Esophagus squamous epithelium (tissue), 5 donors: ENCODE results near the gene INSR. TPM values are rescaled to one million over a fixed set of nuclear protein-coding genes. Genes with fewer than 3 reads are reported as not detected.

Experiments used
- DNase-seq: peaks from one replicate; lab custom pipeline; 2025; lab: John Stamatoyannopoulos, UW
- H3K27ac ChIP-seq, 4 donors: fragments of 200-600 bp; sonication (generic); one replicate each; pipeline ENCODE4 v1.5.1; 2016 to 2019; ENCODE audit warnings: mild to moderate bottlenecking in 1 of 4
- H3K27me3 ChIP-seq, 4 donors: fragments of 200-600 bp; sonication (generic); 1 replicate in 3 of 4; 2 replicates in 1 of 4; pipeline versions ENCODE4 v1.5.1 to v1.6.0; 2017 to 2021; ENCODE audit warnings: antibody characterized with exemption in 1 of 4
- H3K36me3 ChIP-seq, 3 donors: fragments of 200-600 bp; sonication (generic); one replicate each; pipeline ENCODE4 v1.5.1; 2016 to 2019
- H3K4me1 ChIP-seq, 3 donors: fragments of 200-600 bp; sonication (generic); one replicate each; pipeline ENCODE4 v1.5.1; 2017 to 2019
- H3K4me3 ChIP-seq, 4 donors: fragments of 200-600 bp; sonication (generic); 1 replicate in 3 of 4; 2 replicates in 1 of 4; pipeline ENCODE4 v1.5.1; 2016 to 2019; ENCODE audit warnings: mild to moderate bottlenecking in 2 of 4, moderate library complexity in 1 of 4
- H3K9me3 ChIP-seq, 3 donors: fragments of 200-600 bp; sonication (generic); one replicate each; pipeline ENCODE4 v1.5.1; 2016 to 2019
- POLR2A ChIP-seq, 4 donors: fragments of 450-650 bp; IDR thresholded peaks; one replicate each; pipeline ENCODE4 v1.6.1; 2017; ENCODE audit warnings: antibody characterized with exemption in 4 of 4, mild to moderate bottlenecking in 4 of 4, moderate library complexity in 3 of 4
- WGBS, 2 donors: methylation state at CpG; one replicate each; pipeline ENCODE4 v1.1.5; 2018; 5-methylcytosine and 5-hydroxymethylcytosine counted together
- intact Hi-C: fragments of 100-400 bp; cut with DNase I; formaldehyde crosslinking; loops from one replicate; pipeline ENCODE4 v1.15.0; 2022
- total RNA-seq, 4 donors: library from RNA; depleted of rRNA; stranded (reverse); fragments of >200 nt; gene quantifications; one replicate each; pipeline ENCODE4 v1.1.0, GENCODE V29; 2016
- TF ChIP-seq, protein P1 (sequence below), 6 experiments: fragments of 450-650 bp in 4 of 6; fragments of 200-600 bp in 2 of 6; sonication (generic) in 2 of 6; IDR thresholded peaks; one replicate each; pipeline ENCODE4 v1.5.1; 2016 to 2019; ENCODE audit warnings: antibody characterized with exemption in 6 of 6, mild to moderate bottlenecking in 4 of 6, moderate library complexity in 4 of 6
- donor health status: DM: yes; HTN: yes; CAD: no.

INSR gene
- total RNA-seq, 4 donors from 2014 or later = 4.9 to 33.4 (median 10.8) TPM

DNA sequence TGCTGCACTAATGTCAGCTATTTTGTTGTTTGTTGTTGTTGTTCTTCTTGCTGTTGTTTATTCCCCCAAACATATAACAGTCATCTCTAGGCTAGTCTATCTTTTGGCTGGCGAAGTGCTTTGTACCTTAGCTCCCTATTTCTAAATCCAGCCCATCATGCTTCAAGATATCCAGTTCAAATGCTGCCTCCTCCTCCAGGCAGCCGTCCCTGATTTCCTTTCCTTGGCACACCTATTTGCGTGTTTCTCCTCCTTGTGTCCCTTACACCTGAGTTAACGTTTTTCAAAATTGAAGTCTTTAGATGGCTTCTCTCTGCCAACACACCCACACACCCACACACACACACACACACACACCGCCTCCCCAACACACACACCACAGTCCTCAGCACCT lies 25.5 kb downstream of the INSR start:
- Histone ChIP-seq H3K4me1 (peaks cover 0 to 14% (median 0%) of the 10 kb centered on the region in 3 donors), H3K27ac (no peak overlapping the region), H3K36me3 (peaks cover 0 to 15% (median 10%) of the 10 kb centered on the region in 3 donors), H3K27me3 (no peaks in the 10 kb centered on the region), H3K9me3 (no peaks in the 10 kb centered on the region), H3K4me3 (no peak overlapping the region)
- no peak for DNase-seq
- intact Hi-C loops = no loop called here
- TF ChIP-seq POLR2A (IDR thresholded peaks at IDR 0.05) = no peak
- TF ChIP-seq, protein P1, sequence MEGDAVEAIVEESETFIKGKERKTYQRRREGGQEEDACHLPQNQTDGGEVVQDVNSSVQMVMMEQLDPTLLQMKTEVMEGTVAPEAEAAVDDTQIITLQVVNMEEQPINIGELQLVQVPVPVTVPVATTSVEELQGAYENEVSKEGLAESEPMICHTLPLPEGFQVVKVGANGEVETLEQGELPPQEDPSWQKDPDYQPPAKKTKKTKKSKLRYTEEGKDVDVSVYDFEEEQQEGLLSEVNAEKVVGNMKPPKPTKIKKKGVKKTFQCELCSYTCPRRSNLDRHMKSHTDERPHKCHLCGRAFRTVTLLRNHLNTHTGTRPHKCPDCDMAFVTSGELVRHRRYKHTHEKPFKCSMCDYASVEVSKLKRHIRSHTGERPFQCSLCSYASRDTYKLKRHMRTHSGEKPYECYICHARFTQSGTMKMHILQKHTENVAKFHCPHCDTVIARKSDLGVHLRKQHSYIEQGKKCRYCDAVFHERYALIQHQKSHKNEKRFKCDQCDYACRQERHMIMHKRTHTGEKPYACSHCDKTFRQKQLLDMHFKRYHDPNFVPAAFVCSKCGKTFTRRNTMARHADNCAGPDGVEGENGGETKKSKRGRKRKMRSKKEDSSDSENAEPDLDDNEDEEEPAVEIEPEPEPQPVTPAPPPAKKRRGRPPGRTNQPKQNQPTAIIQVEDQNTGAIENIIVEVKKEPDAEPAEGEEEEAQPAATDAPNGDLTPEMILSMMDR (IDR thresholded peaks at IDR 0.05) = no peak
- 79 to 87% methylated on average over 5 of the region's 5 CpGs for WGBS, 2 donors

DNA sequence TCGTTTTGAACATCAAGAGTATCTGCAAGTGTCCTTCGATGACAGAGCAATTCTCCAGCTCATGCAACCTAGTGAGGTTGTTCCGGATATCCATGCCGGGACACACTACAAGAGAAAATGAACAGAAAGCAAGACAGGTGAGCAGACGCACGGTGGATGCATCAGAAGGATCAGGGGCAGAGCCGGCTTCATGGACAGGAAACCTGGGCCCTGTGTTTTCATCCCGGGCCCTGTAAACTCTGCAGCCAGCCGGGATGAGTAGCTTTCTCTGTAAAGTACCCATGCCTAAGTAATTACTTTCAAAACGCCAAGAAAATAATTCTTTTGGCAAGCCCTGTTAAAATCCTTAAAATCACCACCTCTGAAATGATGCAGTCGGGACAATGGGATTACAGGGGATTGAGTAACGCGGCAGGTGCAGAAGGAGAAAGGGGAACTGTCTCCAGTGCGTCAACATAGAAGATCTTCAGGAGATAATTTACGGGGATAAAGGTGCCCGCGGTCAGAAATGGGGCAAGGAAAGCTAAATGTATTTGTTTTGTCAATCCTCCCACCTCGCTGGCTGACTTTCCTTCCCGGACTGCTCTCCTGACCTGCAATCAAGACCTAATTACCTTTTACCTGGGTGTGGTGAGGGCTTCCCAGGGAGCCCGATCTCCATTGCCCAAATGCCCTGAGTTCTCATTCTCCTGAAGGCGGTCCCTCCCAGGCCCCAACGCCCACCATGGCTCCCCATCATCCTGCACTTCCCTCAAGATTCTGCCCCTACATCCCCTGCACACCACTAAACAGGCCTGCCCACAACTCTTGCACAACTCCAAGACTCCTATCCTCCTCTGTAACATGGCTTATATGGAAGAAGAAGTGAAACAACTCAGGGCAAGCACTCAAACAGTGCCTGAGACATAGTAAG lies 26.2 kb downstream of the INSR start:
- intact Hi-C loops = no loop called here
- Histone ChIP-seq H3K27ac (no peak overlapping the region), H3K27me3 (no peaks in the 10 kb centered on the region), H3K9me3 (no peaks in the 10 kb centered on the region), H3K4me3 (no peak overlapping the region), H3K36me3 (peaks cover 0 to 15% (median 10%) of the 10 kb centered on the region in 3 donors), H3K4me1 (peaks cover 0 to 14% (median 0%) of the 10 kb centered on the region in 3 donors)
- DNase-seq = no peak
- WGBS, 2 donors = 78 to 81% methylated on average over 22 of the region's 22 CpGs
- TF ChIP-seq POLR2A (IDR thresholded peaks at IDR 0.05) = no peak
- TF ChIP-seq, protein P1 (IDR thresholded peaks at IDR 0.05) = no peak

DNA sequence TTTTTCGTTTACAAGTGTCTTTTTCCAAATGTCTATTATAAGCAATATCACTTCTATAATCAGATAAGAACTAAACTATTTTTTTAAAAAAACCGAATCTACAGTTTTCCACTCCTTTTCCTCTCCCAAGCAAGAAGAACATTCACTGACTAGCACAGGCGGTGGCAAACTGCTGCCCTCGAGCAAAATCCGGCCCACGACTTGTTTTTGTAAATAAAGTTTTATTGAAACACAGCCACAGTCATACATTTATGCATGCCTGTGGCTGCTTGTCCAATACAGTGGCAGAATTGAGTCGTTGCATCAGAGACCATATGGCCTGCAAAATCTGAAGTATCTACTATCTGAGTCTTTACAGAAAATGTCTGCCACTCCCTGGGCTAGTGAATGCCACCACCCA lies 27.4 kb downstream of the INSR start:
- Histone ChIP-seq H3K27ac (no peak overlapping the region), H3K36me3 (peaks cover 0 to 15% (median 10%) of the 10 kb centered on the region in 3 donors), H3K9me3 (no peaks in the 10 kb centered on the region), H3K4me1 (peaks cover 0 to 20% (median 0%) of the 10 kb centered on the region in 3 donors), H3K27me3 (no peaks in the 10 kb centered on the region), H3K4me3 (no peak overlapping the region)
- 90 to 91% methylated on average over 7 of the region's 7 CpGs for WGBS, 2 donors
- intact Hi-C loops = no loop called here
- no peak for DNase-seq
- TF ChIP-seq POLR2A (IDR thresholded peaks at IDR 0.05) = no peak
- TF ChIP-seq, protein P1 (IDR thresholded peaks at IDR 0.05) = no peak

DNA sequence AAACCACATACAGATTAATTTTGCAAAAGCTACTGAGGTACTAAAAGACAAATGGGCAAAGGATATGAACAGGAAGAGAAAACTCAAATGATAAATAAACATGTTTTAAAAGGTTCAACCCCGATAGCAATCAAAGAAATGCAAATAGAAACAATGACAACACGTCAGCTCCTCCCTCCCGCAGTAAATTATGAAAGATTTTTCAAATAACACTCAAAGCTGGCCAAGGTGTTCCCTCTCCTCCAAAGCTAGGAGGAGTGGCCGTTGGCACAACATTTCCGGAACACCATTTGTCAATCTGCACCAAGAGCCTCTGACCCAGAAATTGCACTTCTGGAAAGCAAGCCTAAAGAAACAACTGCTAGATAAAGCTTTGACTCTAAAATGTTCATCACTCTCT lies 28.3 kb downstream of the INSR start:
- DNase-seq = no peak
- Histone ChIP-seq H3K9me3 (no peaks in the 10 kb centered on the region), H3K4me1 (peaks cover 0 to 25% (median 0%) of the 10 kb centered on the region in 3 donors), H3K27me3 (no peaks in the 10 kb centered on the region), H3K36me3 (peaks cover 0 to 15% (median 10%) of the 10 kb centered on the region in 3 donors), H3K27ac (peak overlapping the region in 1 of 4 donors; percentile 30), H3K4me3 (no peak overlapping the region)
- TF ChIP-seq, protein P1 (IDR thresholded peaks at IDR 0.05) = no peak
- TF ChIP-seq POLR2A (IDR thresholded peaks at IDR 0.05) = no peak
- intact Hi-C loops = no loop called here
- WGBS, 2 donors = 40 to 45% methylated on average over 5 of the region's 5 CpGs

DNA sequence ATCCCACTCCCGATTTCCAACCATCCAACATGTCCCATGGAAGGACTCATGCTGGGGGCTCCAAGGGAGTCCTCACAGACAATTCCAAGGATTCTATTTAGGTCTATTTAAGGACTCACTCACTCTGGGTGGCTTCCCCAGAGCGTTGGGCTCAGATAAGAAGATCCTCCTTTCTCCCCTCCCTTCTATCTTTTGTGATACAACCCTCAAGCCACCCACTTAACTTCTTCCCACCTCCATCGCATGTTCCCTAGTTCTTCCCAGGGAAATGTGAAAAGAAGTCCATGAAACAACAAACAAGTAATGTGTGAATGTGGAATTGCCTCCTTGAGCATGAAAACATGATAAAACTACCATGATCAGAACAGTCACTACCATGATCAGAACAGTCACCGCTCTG lies 29.4 kb downstream of the INSR start:
- Histone ChIP-seq H3K4me1 (peaks cover 0 to 31% (median 0%) of the 10 kb centered on the region in 3 donors), H3K27me3 (no peaks in the 10 kb centered on the region), H3K9me3 (no peaks in the 10 kb centered on the region), H3K36me3 (peaks cover 0 to 15% (median 10%) of the 10 kb centered on the region in 3 donors), H3K4me3 (no peak overlapping the region), H3K27ac (no peak overlapping the region)
- WGBS, 2 donors = 90 to 93% methylated on average over 3 to 4 of the region's 4 CpGs
- intact Hi-C loops = no loop called here
- TF ChIP-seq POLR2A (IDR thresholded peaks at IDR 0.05) = no peak
- TF ChIP-seq, protein P1 (IDR thresholded peaks at IDR 0.05) = no peak
- DNase-seq = no peak
